HuH-7.5 (cell line): ENCODE measurements around the gene E2F4.

Experiments
- DNase-seq: peaks from one replicate; pipeline ENCODE4 v3.0.0; 2011; ENCODE audit warnings: low spot score

Gene E2F4

DNA sequence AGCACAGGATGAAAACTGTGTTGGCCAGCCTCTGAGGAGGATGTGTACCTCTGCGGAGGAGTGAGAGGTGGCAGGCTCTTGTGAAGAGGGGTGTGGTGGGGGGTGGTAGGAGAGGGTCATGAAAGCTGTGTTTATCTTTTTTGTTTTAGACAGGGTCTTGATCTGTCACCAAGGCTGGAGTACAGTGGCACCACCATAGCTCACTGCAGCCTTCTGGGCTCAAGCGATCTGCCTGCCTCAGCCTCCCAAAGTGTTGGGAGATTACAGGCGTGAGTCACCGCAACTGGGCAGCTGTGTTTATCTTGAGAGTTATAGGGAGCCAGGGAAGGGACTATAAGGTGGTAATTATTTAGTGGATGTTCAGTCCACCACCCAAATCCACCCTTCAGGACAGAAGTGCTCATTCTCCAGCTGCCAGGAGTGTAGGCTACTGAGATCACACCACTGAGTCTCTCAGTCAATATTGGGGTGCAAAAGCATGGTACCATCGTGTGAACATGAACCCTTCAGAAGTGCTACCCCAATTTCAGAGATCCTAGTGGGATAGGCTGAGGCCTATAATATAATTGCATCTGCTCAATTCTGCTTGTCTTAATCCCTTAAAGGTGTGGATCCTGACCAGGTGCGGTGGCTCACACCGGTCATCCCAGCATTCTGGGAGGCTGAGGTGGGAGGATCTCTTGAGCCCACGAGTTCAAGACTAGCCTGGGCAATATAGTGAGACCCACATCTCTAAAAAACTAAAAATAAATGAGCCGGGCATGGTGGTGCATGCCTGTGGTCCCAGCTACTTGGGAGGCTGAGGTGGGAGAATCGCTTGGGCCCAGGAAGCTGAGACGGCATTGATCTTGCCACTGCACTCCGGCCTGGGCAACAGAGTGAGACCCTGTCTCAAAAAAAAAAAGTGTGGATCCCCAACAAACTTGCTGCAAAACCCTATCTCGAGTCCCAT lies 1.2 kb upstream of the E2F4 start:
- no peak for DNase-seq

DNA sequence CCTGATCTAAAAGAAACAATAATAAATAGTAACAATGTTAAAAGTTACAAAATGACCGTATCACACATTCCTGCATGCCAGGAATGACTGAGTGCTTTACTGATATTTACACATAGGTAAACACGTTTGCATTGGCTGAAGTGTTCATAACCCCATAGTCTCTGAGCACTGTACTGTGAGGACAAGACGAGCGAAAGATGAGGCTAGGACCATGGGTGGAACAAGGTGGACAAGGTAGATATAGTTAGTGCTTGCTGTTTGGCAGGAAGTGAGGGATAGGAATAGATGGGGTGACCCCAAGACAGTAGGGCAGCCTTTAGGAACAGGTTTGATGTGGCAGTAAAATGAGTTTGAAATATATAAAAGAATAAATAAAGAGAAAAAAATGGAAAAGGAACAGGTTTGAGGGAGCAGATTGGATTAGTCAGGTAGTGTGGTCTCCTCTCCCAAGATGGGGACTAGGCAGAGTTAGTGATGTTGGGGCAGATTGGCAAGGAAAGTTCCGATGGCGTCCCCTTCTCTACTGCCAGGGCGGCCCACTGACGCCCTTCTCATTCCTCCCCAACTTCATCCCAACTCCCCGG lies 452 bp upstream of the E2F4 start:
- DNase-seq = no peak

DNA sequence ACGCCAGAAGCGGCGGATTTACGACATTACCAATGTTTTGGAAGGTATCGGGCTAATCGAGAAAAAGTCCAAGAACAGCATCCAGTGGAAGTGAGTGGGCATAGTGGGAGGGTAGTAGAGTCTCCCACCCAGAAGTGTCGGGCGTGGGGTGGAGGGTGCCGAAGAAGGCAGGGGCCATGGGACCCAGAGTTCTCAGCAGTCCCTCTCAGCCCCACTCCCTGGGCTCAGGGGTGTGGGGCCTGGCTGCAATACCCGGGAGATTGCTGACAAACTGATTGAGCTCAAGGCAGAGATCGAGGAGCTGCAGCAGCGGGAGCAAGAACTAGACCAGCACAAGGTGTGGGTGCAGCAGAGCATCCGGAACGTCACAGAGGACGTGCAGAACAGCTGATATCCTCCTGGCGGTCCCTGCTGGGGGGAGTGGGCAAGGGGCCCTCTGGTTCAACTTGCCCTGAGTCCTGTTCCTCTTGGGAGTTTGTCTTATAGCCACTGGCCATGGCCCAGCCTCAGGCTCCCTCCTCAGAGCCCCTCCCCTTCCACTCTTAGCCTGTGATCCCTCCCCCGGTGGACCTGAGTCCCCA lies 916 bp downstream of the E2F4 start:
- no peak for DNase-seq

DNA sequence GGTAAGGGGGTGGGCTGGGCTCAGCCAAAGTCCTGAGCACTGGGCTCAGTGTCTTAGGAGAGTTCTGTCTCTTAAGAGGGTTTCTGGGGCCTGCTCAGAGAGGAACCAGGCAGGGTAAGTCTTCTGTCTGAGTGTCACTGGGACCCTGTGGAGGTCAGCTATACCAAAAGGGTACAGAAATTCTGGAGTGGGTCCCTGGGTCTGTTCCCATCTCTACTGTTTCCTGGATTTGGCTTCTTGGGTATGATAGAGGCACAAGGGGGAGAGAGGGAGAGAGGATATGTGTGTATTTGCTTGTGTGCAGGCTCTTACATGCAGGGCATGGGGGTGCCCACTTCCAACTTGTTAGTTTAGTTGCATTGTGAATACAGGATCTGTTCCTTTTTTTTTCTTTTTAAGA lies 1.6 kb downstream of the E2F4 start:
- DNase-seq = no peak

DNA sequence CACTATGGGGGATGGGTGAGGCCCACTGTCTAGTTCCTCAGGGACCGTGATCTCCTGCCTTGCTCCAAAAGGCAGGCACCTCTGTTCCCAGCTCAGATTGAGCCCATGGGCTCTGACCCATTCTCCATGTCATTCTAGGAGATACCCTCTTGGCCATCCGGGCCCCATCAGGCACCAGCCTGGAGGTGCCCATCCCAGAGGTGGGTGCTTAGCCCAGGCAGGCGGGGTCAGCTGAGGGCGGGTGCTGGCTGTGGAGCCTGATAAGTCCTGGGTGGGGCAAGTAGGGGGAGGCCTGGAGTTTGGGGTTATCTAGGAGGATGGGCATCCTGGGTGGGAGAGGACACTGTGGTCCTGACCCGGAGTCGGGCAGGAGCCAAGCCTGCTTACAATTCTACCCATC lies 2.3 kb downstream of the E2F4 start:
- DNase-seq = no peak

DNA sequence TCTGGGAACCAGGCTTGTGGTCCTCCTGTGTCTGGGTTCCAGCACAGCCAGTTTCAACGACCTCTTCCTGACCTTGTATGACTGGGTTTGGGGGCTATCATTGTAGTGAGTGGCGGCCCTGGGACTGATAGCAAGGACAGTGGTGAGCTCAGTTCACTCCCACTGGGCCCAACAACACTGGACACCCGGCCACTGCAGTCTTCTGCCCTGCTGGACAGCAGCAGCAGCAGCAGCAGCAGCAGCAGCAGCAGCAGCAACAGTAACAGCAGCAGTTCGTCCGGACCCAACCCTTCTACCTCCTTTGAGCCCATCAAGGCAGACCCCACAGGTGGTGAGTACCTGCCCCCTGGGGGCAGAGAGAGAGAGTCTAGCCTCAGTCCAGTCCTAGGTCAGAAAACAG lies 3.7 kb downstream of the E2F4 start:
- no peak for DNase-seq

DNA sequence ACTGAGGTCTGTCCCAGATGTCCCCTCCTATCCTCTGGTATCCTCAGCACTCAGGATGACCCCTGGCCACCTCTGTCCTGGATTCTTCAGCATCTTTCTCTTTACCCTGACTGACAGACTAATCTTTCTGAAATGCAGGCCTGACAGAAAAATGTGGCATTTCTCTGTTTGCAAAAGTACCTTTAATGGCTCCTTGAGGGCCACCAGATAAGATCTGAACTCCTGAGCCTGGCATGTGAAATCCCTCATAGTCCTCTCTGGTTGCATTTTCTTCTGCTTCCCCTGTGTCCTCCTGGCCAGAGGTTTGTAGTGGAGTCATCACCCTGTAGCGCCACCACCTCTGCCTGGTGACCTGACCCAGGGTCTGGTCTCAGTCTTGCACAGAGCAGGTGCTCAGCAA lies 4.9 kb downstream of the E2F4 start:
- no peak for DNase-seq

DNA sequence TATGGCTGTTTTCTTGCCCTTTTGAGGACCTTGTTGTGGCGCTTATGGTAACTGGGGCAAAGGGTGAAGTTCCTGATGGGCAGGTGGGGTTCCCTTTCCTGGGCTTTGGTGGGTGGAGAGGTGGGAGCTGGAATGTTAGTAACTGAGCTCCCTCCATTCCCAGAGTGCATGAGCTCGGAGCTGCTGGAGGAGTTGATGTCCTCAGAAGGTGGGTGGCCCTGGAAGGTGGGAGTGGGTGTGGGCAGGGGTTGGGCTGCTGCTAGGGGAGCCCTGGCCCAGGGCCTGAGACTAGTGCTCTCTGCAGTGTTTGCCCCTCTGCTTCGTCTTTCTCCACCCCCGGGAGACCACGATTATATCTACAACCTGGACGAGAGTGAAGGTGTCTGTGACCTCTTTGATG lies 5.7 kb downstream of the E2F4 start:
- DNase-seq = no peak

DNA sequence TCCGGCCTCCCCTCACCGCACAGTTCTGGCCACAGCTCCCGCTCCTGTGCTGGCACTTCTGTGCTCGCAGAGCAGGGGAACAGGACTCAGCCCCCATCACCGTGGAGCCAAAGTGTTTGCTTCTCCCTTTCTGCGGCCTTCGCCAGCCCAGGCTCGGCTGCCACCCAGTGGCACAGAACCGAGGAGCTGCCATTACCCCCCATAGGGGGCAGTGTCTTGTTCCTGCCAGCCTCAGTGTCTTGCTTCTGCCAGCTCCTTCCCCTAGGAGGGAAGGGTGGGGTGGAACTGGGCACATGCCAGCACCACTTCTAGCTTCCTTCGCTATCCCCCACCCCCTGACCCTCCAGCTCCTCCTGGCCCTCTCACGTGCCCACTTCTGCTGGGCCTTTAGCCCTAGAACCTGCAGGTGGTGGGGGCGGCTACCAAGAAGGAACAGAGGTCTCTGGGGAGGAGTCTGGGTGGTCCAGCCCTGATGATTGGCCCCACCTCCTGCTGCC lies 6.3 kb downstream of the E2F4 start:
- no peak for DNase-seq

DNA sequence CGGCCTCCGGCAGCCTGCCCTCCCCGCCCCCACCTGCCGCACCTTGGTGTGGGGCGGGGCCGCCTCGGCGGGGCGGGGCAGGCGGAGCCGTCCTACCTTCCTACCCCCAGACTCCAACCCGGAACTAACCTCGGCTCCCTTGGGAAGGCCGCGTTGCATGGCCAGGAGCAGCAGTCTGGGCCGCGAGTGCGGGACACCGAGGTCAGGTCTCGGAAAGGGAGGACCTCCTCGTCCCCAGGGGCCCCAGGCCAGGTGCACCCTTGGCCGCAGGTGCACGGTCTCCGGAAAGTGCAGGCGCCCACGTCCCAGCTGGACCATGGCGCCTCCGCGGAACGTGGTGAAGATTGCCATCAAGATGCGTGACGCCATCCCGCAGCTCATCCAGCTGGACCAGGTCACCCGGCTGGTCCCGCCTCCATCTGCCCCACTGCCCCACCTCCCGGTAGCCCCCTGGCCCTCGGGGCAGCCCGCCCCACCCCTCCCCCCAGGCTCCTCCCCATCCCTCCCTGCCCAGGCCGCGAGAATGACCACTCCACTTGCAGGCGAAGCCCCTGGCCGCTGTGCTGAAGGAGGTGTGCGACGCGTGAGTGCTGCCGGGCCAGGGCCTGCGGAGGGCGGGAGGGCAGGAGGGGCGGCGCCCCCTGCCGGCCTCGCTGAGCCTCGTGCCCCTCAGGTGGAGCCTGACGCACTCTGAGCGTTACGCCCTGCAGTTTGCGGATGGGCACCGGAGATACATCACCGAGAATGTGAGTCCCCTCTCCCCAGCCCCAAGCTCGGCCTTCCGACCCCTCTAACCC lies 7.3 kb downstream of the E2F4 start, which contains the start of gene ELMO3:
Gene ELMO3, plus strand, starts transcription at position 121 of the 797 bp plus-strand sequence. Its CDS starts 196 bp downstream, at position 317.
- no peak for DNase-seq

DNA sequence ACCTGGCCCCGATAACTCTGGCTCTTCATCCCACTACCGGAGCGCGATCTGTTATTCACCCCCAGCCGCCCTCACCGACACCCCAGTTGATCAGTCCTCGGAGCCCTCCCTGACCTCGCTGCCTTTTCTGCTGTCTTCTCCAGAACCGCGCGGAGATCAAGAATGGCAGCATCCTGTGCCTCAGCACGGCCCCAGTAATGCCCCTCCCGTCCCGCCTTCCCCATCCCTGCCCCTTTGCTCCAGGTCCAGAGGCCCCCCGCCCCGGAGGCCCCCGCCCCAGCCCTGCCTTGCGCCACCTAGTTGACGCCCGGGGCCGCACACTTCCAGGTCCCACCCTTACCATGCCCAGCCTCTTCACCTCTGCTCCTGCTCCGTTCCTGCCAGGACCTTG lies 7.8 kb downstream of the E2F4 start:
- no peak for DNase-seq

DNA sequence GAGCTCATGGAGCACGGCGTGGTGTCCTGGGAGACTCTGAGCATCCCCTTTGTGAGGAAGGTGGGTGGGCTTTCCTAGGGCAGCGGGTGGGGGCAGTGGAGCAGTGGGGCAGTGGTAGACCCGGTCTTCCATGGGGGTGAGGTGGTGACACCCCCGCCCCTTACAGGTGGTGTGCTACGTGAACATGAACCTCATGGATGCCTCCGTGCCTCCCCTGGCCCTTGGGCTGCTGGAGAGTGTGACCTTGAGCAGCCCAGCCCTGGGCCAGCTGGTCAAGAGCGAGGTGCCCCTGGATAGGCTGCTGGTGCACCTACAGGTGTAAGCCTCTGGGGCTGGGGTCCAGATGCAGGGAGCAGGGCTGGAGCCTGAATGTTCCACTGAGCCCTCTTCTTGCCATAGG lies 8.5 kb downstream of the E2F4 start:
- no peak for DNase-seq

DNA sequence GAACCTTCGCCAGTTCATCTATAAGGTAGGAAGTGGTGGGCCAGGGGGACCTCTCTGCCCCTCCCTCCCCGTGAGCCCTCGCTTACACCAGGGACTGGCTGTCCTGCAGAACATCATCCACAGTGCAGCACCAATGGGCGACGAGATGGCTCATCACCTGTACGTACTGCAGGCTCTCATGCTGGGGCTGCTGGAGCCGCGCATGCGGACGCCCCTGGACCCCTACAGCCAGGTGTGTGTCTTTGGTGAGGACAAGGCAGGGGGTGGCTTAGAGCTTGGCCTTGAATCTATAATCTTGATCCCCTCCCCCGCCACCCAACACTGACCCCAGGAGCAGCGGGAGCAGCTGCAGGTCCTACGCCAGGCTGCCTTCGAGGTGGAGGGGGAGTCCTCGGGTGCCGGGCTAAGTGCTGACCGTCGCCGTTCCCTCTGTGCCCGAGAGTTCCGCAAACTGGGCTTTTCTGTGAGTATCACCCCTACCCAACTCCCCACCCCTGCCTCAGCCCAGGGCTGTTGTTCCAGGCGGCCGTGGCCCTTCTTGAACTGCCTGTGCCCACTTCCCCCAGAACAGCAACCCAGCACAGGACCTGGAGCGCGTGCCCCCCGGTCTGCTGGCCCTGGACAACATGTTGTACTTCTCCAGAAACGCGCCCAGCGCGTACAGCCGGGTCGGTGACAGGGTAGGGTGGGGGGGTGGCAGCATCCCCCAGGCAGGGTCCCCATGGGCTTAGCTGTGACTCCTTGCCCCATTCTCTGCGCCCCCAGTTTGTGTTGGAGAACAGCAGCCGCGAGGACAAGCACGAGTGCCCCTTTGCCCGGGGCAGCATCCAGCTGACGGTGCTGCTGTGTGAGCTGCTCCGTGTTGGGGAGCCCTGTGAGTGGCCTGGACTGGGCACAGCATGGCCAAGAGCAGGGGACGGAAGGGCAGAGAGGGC lies 9.7 kb downstream of the E2F4 start:
- DNase-seq = no peak

DNA sequence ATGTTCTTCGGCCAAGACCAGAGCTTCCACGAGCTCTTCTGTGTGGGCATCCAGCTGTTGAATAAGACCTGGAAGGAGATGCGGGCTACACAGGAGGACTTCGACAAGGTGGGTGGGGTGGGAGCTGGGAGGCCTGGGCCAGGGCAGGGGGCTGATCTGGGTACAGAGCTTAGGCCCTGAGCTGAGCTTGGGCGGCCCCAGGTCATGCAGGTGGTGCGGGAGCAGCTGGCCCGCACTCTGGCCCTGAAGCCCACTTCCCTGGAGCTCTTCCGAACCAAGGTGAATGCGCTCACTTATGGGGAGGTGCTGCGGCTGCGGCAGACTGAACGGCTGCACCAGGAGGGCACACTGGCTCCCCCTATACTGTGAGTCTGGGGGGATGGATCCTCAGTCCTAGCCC lies 10.5 kb downstream of the E2F4 start:
- DNase-seq = no peak

DNA sequence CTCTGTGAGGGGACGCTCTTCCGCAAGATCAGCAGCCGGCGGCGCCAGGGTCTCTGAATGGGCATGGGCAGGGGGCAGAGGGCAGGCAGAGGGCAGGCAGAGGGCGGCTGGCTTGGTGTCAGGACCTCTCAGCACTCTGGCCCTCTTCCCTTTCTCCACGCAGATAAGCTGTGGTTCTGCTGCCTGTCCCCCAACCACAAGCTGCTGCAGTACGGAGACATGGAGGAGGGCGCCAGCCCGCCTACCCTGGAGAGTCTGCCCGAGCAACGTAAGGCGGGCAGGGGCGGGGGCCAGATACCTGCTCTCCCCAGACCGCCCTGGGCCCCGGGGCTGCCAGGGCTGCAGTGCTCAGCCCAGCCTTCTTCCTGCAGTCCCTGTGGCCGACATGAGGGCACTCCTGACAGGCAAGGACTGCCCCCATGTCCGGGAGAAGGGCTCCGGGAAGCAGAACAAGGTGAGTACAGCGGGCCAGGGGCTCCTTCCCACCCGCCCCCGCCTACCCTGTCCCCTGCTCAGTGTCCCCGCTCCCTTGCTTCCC lies 11.1 kb downstream of the E2F4 start:
- DNase-seq = no peak

DNA sequence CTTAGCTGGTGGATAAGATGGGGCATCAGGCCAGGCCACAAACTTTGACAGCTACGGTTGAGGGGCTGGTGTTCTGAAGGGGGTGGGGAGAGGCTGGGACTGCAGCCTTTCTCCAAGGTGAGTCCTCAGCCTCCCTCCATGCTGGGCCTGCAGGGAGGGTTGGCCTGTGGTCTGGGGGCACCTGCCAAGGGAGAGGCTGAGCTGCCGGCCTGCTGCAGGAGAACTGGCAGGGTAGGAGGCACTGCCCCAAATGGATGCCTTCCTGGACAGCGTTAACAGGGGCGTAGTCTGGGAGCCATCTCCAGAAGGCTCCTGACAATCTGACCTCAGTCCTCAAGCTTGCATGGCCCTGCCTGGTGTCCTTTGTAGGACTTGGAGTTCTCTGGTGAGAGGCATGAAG lies 12.1 kb downstream of the E2F4 start:
- no peak for DNase-seq

DNA sequence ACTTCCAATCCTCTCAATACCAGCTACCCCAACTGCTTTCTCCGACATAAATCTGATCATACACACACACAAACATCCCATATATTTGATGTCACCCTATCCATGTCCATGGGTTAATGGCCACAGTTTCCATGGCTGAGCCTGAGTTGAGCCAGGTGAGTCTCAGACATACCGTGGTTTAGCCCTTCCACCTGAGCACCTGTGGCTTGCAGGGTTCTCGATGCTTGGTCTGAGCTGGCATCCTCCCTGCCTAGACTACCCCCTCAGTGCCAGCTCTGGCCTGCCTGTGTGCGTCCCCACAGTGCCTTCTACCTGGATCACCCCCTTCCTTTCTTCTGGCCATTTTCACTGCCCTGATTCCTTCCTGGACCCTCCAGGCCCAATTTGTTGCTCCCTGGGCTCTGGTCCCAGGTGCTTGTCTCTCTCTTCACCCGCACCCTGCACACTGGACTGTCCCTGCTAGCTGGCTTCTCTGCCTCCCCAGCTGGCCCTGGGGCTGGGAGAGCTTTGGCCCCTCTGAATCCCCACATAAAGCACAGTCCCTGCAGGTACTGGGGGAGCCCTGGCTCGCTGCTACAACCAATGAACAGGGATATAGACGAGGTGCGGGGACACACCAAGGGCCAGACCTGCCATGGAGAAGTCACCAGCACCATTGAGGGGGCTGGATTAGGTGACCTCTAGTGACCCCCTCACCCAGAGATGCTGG lies 14.3 kb downstream of the E2F4 start:
- DNase-seq = no peak

DNA sequence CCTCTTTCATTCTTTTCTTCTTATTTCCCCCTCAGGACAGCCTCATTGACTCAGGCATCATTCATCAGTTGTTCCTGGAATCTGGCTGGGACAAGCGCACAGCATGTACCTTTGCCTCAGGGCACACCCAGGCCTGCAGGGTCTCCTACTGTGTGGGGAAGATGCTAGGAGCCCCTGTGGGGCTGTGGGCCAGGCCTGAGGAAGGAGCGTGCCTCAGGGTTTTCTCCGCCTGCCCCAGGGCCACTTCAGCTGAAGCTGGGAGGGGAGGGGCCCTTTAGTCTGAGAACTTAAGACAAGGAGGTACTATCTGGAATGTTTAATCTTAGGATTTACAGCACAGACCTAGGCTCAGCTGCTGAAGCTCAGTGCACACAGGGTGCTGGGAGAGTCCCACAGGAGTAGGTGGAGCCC lies 14.9 kb downstream of the E2F4 start:
- no peak for DNase-seq

DNA sequence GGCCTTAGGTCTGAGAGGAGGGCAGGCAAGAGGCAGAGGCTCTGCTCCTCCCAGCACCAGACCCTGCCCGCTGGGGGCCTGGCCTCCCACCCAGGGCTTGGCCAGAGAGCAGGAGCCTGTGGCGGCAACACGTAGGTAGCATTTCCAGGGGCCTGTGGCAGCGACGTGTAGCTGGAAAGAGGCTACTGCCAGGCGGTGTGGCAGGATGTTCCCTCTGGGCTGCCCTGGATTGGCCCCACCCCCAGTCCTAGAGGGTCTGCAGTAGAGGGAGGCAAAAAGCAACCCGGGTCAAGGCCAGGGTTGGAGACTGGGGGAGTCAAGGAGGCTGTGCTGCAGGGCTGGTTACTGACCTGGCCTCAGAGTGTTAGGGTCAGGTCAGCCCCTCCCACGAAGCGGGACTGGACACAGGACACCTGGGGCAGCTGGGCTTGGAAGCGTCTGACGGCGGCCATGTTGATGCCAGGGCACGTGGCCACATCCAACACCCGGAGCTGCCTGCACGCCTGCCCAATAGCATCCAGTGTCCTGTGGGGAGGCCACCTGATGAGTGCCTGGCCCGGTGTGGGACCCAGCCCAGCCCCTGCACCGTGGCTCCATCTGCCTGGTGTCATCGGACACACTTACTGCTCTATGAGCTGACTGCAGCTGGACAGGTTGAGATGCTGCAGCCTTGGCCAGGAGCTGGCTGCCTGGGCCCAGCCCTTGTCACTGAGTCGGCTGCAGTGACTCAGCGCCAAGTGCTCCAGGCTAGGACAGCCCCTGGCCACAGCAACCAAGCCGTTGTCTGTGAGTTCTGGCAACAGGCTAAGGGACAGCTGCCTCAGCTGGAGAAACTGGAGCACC lies 15.5 kb downstream of the E2F4 start:
- no peak for DNase-seq
